Parathyroid adenoma (tissue), 2 donors: ENCODE measurements around the gene CD14.

ENCODE experiments used
- H2AFZ ChIP-seq: fragments of 300-600 bp; sonication (generic); one replicate; pipeline ENCODE4 v1.7.0; 2017; ENCODE audit warnings: antibody characterized with exemption, mild to moderate bottlenecking
- H3K27ac ChIP-seq: fragments of 300-600 bp; sonication (generic); one replicate; pipeline ENCODE4 v1.7.0; 2017
- H3K27me3 ChIP-seq: fragments of 300-600 bp; sonication (generic); one replicate; pipeline ENCODE4 v1.7.0; 2017; ENCODE audit warnings: low read length; ENCODE audit not compliant: control insufficient read depth, insufficient read depth
- H3K36me3 ChIP-seq: fragments of 300-600 bp; sonication (generic); one replicate; pipeline ENCODE4 v1.7.0; 2017; ENCODE audit warnings: low read length; ENCODE audit not compliant: control insufficient read depth, insufficient read depth
- H3K4me1 ChIP-seq: fragments of 300-600 bp; sonication (generic); one replicate; pipeline ENCODE4 v1.7.0; 2017; ENCODE audit warnings: control low read depth
- H3K4me2 ChIP-seq: fragments of 300-600 bp; sonication (generic); one replicate; pipeline ENCODE4 v1.7.0; 2017; ENCODE audit warnings: low read length
- H3K4me3 ChIP-seq: fragments of 300-600 bp; sonication (generic); one replicate; pipeline ENCODE4 v1.7.0; 2017; ENCODE audit warnings: low read depth, low read length
- H3K79me2 ChIP-seq: fragments of 300-600 bp; sonication (generic); one replicate; pipeline ENCODE4 v1.7.0; 2017; ENCODE audit warnings: control low read depth
- H3K9ac ChIP-seq: fragments of 300-600 bp; sonication (generic); one replicate; pipeline ENCODE4 v1.7.0; 2017; ENCODE audit warnings: mild to moderate bottlenecking
- H3K9me3 ChIP-seq: fragments of 300-600 bp; sonication (generic); one replicate; pipeline ENCODE4 v1.7.0; 2017; ENCODE audit warnings: low read length; ENCODE audit not compliant: control insufficient read depth
- CTCF ChIP-seq: fragments of 300-600 bp; sonication (generic); IDR thresholded peaks from one replicate; pipeline ENCODE4 v1.7.0; 2017; ENCODE audit warnings: antibody characterized with exemption, mild to moderate bottlenecking
- donor health status: primary hyperparathyroidism.

Gene CD14

GRCh38 chr5:140622301-140622700, 10.7 kb downstream of the CD14 start:
- no peaks in the 10 kb centered on the region for H3K27me3 ChIP-seq
- no peak overlapping the region for H3K9ac ChIP-seq
- H3K79me2 ChIP-seq, result no peaks in the 10 kb centered on the region
- no peak overlapping the region for H3K4me3 ChIP-seq
- H3K4me1 ChIP-seq, result no peaks in the 10 kb centered on the region
- H3K9me3 ChIP-seq, result no peaks in the 10 kb centered on the region
- H3K27ac ChIP-seq, result no peak overlapping the region
- no peaks in the 10 kb centered on the region for H3K36me3 ChIP-seq
- no peak overlapping the region for H3K4me2 ChIP-seq
- no peak overlapping the region for H2AFZ ChIP-seq
- TF ChIP-seq CTCF, result no peak

- H3K27me3 ChIP-seq, result no peaks in the 10 kb centered on the region
- H3K79me2 ChIP-seq, result no peaks in the 10 kb centered on the region
- no peak overlapping the region for H3K4me3 ChIP-seq
- no peaks in the 10 kb centered on the region for H3K36me3 ChIP-seq
- no peaks in the 10 kb centered on the region for H3K4me1 ChIP-seq
- no peak overlapping the region for H3K27ac ChIP-seq
- no peak overlapping the region for H3K9ac ChIP-seq
- no peak overlapping the region for H2AFZ ChIP-seq
- no peak for TF ChIP-seq CTCF
- H3K9me3 ChIP-seq, result no peaks in the 10 kb centered on the region
- H3K4me2 ChIP-seq, result no peak overlapping the region
These were observed 21.9 kb downstream of the CD14 start for GRCh38 chr5:140611020-140611521.

- H3K27me3 ChIP-seq, result no peaks in the 10 kb centered on the region
- H3K9me3 ChIP-seq, result no peaks in the 10 kb centered on the region
- H3K4me3 ChIP-seq, result no peak overlapping the region
- H2AFZ ChIP-seq, result no peak overlapping the region
- no peak overlapping the region for H3K27ac ChIP-seq
- H3K4me2 ChIP-seq, result no peak overlapping the region
- H3K36me3 ChIP-seq, result no peaks in the 10 kb centered on the region
- TF ChIP-seq CTCF, result no peak
- no peaks in the 10 kb centered on the region for H3K79me2 ChIP-seq
- H3K4me1 ChIP-seq, result no peaks in the 10 kb centered on the region
- H3K9ac ChIP-seq, result no peak overlapping the region
These were observed 23.8 kb downstream of the CD14 start for GRCh38 chr5:140609126-140609525.

GRCh38 chr5:140608722-140609121, 24.3 kb downstream of the CD14 start:
- no peak overlapping the region for H3K4me2 ChIP-seq
- no peak overlapping the region for H3K9ac ChIP-seq
- no peak overlapping the region for H2AFZ ChIP-seq
- H3K4me1 ChIP-seq, result no peaks in the 10 kb centered on the region
- H3K27me3 ChIP-seq, result no peaks in the 10 kb centered on the region
- no peaks in the 10 kb centered on the region for H3K79me2 ChIP-seq
- H3K36me3 ChIP-seq, result no peaks in the 10 kb centered on the region
- TF ChIP-seq CTCF, result no peak
- no peaks in the 10 kb centered on the region for H3K9me3 ChIP-seq
- no peak overlapping the region for H3K27ac ChIP-seq
- no peak overlapping the region for H3K4me3 ChIP-seq

- TF ChIP-seq CTCF, result no peak
These were observed 25.9 kb downstream of the CD14 start for GRCh38 chr5:140607031-140607430.

More at GRCh38 chr5:140607031-140607430, 25.9 kb downstream of the CD14 start:
- Histone ChIP-seq H3K4me2 (no peak overlapping the region), H3K9ac (no peak overlapping the region), H3K4me1 (no peaks in the 10 kb centered on the region), H3K27ac (no peak overlapping the region), H3K9me3 (no peaks in the 10 kb centered on the region), H3K36me3 (no peaks in the 10 kb centered on the region), H3K4me3 (no peak overlapping the region), H3K27me3 (no peaks in the 10 kb centered on the region), H2AFZ (no peak overlapping the region), H3K79me2 (no peaks in the 10 kb centered on the region)
